Lower leg skin (tissue), 4 donors: ENCODE measurements around the gene PFDN2. TPM values are rescaled to one million over a fixed set of nuclear protein-coding genes. Genes with fewer than 3 reads are reported as not detected.

Experiments used
- DNase-seq, 2 donors: peaks; one replicate each; pipeline ENCODE4 v3.0.0-alpha.2; 2019; ENCODE audit warnings: low spot score in 2 of 2
- H3K4me3 ChIP-seq: fragments of 200-600 bp; sonication (generic); 2 replicates; pipeline ENCODE4 v1.5.1; 2017; ENCODE audit warnings: mild to moderate bottlenecking, low read depth; ENCODE audit not compliant: poor library complexity, severe bottlenecking
- CTCF ChIP-seq, 3 donors: fragments of 450-650 bp; IDR thresholded peaks; one replicate each; pipeline ENCODE4 v1.5.1; 2016; ENCODE audit warnings: antibody characterized with exemption in 3 of 3, mild to moderate bottlenecking in 3 of 3, moderate library complexity in 2 of 3
- POLR2A ChIP-seq, 2 donors: fragments of 450-650 bp; IDR thresholded peaks; one replicate each; pipeline ENCODE4 v1.6.1; 2016 to 2017; ENCODE audit warnings: antibody characterized with exemption in 2 of 2, mild to moderate bottlenecking in 1 of 2, moderate library complexity in 1 of 2
- WGBS, 2 donors: methylation state at CpG; one replicate each; pipeline ENCODE4 v1.1.5; 2018; 5-methylcytosine and 5-hydroxymethylcytosine counted together
- intact Hi-C: fragments of 100-400 bp; cut with DNase I; formaldehyde crosslinking; loops from one replicate; pipeline ENCODE4 v1.15.0; 2023; ENCODE audit warnings: low total_unique reads
- total RNA-seq, 4 donors: library from RNA; depleted of rRNA; stranded (reverse); fragments of >200 nt; gene quantifications; one replicate each; pipeline ENCODE4 v1.1.0, GENCODE V29; 2016

PFDN2 gene
- total RNA-seq, 4 donors from 2014 or later, result 19.3 to 24.7 (median 22.4) TPM

GRCh38 chr1:161061419-161061818 lies 56.4 kb downstream of the PFDN2 start:
- 96% methylated on average over 4 of the region's 4 CpGs for WGBS, 2 donors
- no peak overlapping the region for H3K4me3 ChIP-seq
- intact Hi-C loops, result no loop called here
- DNase-seq, result no peak
- TF ChIP-seq CTCF (IDR thresholded peaks at IDR 0.05) (no peak), POLR2A (IDR thresholded peaks at IDR 0.05) (no peak)

- no peak for DNase-seq
- H3K4me3 ChIP-seq, result no peak overlapping the region
- no peak for TF ChIP-seq CTCF (IDR thresholded peaks at IDR 0.05)
- no peak for TF ChIP-seq POLR2A (IDR thresholded peaks at IDR 0.05)
- WGBS, 2 donors, result 87 to 93% methylated on average over 6 of the region's 6 CpGs
- intact Hi-C loops, result no loop called here
Measured at GRCh38 chr1:161059293-161059692, 58.5 kb downstream of the PFDN2 start.

GRCh38 chr1:161054805-161055204 lies 63.0 kb downstream of the PFDN2 start:
- DNase-seq, result no peak
- TF ChIP-seq CTCF (IDR thresholded peaks at IDR 0.05) (no peak), POLR2A (IDR thresholded peaks at IDR 0.05) (no peak)
- intact Hi-C loops, result no loop called here
- 89 to 90% methylated on average over 7 of the region's 7 CpGs for whole genome bisulfite sequencing, 2 donors
- no peak overlapping the region for H3K4me3 ChIP-seq

- intact Hi-C loops, result no loop called here
- WGBS, 2 donors, result 93 to 94% methylated on average over 3 to 4 of the region's 4 CpGs
- TF ChIP-seq CTCF (IDR thresholded peaks at IDR 0.05) (no peak), POLR2A (IDR thresholded peaks at IDR 0.05) (no peak)
- no peak overlapping the region for H3K4me3 ChIP-seq
- no peak for DNase-seq
Measured at GRCh38 chr1:161054232-161054631, 63.6 kb downstream of the PFDN2 start.

- TF ChIP-seq POLR2A (IDR thresholded peaks at IDR 0.05) (no peak), CTCF (IDR thresholded peaks at IDR 0.05) (no peak)
- intact Hi-C loops, result no loop called here
- no peak overlapping the region for H3K4me3 ChIP-seq
- DNase-seq, result no peak
- 78 to 93% methylated on average over 3 of the region's 3 CpGs for WGBS, 2 donors
Measured at GRCh38 chr1:161052899-161053298, 64.9 kb downstream of the PFDN2 start.

GRCh38 chr1:161051219-161051618 lies 66.6 kb downstream of the PFDN2 start:
- intact Hi-C loops, result no loop called here
- no peak overlapping the region for H3K4me3 ChIP-seq
- 92 to 94% methylated on average over 10 of the region's 10 CpGs for WGBS, 2 donors
- TF ChIP-seq POLR2A (IDR thresholded peaks at IDR 0.05), result no peak
- no peak for TF ChIP-seq CTCF (IDR thresholded peaks at IDR 0.05)
- no peak for DNase-seq
